GM12878 (cell line): ENCODE data around the gene FMN2.

Experiments used
- BCL11A ChIP-seq: IDR thresholded peaks from 2 replicates; pipeline ENCODE4 v1.6.1; 2011; ENCODE audit warnings: low read depth, low read length
- ETV6 ChIP-seq, 2 experiments: fragments of 450-650 bp in 1 of 2; IDR thresholded peaks in 1 of 2; conservative IDR thresholded peaks in 1 of 2; 2 replicates each; pipeline ENCODE4 v1.6.1; 2014; ENCODE audit warnings: antibody characterized with exemption in 1 of 2, borderline replicate concordance in 1 of 2, low read depth in 1 of 2, mild to moderate bottlenecking in 1 of 2, moderate library complexity in 1 of 2
- FOXM1 ChIP-seq: IDR thresholded peaks from 2 replicates; pipeline ENCODE4 v1.6.1; 2012; ENCODE audit warnings: low read depth, mild to moderate bottlenecking, inconsistent platforms, low read length, moderate library complexity
- MYC ChIP-seq: IDR thresholded peaks from 2 replicates; pipeline ENCODE4 v1.6.1; 2011; ENCODE audit warnings: mild to moderate bottlenecking, low read length, moderate library complexity, inconsistent platforms; ENCODE audit not compliant: insufficient read depth, insufficient replicate concordance, insufficient read length, severe bottlenecking
- NRF1 ChIP-seq: conservative IDR thresholded peaks from 2 replicates; pipeline ENCODE4 v1.6.1; 2011; ENCODE audit warnings: mild to moderate bottlenecking, low read depth, low read length, improper control_type of control experiment
- RBBP5 ChIP-seq: fragments of 200-600 bp; sonication (generic); conservative IDR thresholded peaks from 2 replicates; pipeline ENCODE4 v1.6.1; 2016
- ZNF622 ChIP-seq: fragments of 450-650 bp; IDR thresholded peaks from 2 replicates; pipeline ENCODE4 v1.6.1; 2017; ENCODE audit warnings: mild to moderate bottlenecking, inconsistent platforms
- TF ChIP-seq, protein P1 (sequence below): IDR thresholded peaks from 2 replicates; pipeline ENCODE4 v1.6.1; 2011; ENCODE audit warnings: low read depth, low read length, improper control_type of control experiment, borderline replicate concordance
- TF ChIP-seq, protein P2 (sequence below), 3 experiments: IDR thresholded peaks in 2 of 3; conservative IDR thresholded peaks in 1 of 3; 2 replicates each; pipeline ENCODE4 v1.5.1; 2011; ENCODE audit warnings: low read depth in 3 of 3, low read length in 3 of 3, mild to moderate bottlenecking in 3 of 3, control low read depth in 2 of 3, moderate library complexity in 2 of 3, inconsistent platforms in 1 of 3, mixed read lengths in 1 of 3; ENCODE audit not compliant: control insufficient read depth in 2 of 3, insufficient read depth in 1 of 3; ENCODE audit errors: extremely low read depth in 1 of 3
- TF ChIP-seq, protein P3 (sequence below): fragments of 450-650 bp; formaldehyde crosslinking; IDR thresholded peaks from 2 replicates; pipeline ENCODE4 v1.5.0; 2022; ENCODE audit warnings: mild to moderate bottlenecking, missing genetic modification characterization
- TF ChIP-seq, protein P4 (sequence below): fragments of 450-650 bp; IDR thresholded peaks from 2 replicates; pipeline ENCODE4 v1.6.1; 2017; ENCODE audit warnings: antibody characterized with exemption, mild to moderate bottlenecking, moderate library complexity

DNA sequence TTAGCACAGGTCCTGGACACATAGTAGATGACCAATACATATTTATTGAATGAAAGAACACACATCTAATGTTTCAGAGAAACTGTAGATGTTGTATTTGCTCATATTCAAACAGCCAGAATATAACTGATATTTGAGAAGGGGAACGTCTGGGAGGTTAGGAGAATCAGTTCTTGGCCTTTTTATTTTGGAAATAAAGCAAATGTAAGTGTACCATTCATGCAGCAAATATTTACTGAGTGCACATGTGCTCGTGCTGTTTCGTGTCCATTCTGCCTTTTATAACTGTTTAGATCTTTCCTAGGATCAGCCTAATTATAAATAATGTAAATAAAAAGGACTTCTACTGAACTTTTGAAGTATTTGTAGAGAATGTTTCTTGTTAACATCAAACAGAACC is 416.5 kb downstream of the FMN2 start:
- TF ChIP-seq, protein P1, sequence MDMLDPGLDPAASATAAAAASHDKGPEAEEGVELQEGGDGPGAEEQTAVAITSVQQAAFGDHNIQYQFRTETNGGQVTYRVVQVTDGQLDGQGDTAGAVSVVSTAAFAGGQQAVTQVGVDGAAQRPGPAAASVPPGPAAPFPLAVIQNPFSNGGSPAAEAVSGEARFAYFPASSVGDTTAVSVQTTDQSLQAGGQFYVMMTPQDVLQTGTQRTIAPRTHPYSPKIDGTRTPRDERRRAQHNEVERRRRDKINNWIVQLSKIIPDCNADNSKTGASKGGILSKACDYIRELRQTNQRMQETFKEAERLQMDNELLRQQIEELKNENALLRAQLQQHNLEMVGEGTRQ = no peak
- TF ChIP-seq ZNF622 = no peak
- TF ChIP-seq BCL11A = no peak
- TF ChIP-seq, protein P2, sequence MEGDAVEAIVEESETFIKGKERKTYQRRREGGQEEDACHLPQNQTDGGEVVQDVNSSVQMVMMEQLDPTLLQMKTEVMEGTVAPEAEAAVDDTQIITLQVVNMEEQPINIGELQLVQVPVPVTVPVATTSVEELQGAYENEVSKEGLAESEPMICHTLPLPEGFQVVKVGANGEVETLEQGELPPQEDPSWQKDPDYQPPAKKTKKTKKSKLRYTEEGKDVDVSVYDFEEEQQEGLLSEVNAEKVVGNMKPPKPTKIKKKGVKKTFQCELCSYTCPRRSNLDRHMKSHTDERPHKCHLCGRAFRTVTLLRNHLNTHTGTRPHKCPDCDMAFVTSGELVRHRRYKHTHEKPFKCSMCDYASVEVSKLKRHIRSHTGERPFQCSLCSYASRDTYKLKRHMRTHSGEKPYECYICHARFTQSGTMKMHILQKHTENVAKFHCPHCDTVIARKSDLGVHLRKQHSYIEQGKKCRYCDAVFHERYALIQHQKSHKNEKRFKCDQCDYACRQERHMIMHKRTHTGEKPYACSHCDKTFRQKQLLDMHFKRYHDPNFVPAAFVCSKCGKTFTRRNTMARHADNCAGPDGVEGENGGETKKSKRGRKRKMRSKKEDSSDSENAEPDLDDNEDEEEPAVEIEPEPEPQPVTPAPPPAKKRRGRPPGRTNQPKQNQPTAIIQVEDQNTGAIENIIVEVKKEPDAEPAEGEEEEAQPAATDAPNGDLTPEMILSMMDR (IDR thresholded peaks at IDR 0.05 in 2 of 3, conservative IDR thresholded peaks at IDR 0.05 in 1 of 3; ENCODE audit: control insufficient read depth in 2 of 3, extremely low read depth in 1 of 3, insufficient read depth in 1 of 3, low read depth in 3 of 3, low read length in 3 of 3) = no peak
- TF ChIP-seq FOXM1 = no peak
- TF ChIP-seq RBBP5 = no peak
- TF ChIP-seq NRF1 = no peak
- TF ChIP-seq, protein P3, sequence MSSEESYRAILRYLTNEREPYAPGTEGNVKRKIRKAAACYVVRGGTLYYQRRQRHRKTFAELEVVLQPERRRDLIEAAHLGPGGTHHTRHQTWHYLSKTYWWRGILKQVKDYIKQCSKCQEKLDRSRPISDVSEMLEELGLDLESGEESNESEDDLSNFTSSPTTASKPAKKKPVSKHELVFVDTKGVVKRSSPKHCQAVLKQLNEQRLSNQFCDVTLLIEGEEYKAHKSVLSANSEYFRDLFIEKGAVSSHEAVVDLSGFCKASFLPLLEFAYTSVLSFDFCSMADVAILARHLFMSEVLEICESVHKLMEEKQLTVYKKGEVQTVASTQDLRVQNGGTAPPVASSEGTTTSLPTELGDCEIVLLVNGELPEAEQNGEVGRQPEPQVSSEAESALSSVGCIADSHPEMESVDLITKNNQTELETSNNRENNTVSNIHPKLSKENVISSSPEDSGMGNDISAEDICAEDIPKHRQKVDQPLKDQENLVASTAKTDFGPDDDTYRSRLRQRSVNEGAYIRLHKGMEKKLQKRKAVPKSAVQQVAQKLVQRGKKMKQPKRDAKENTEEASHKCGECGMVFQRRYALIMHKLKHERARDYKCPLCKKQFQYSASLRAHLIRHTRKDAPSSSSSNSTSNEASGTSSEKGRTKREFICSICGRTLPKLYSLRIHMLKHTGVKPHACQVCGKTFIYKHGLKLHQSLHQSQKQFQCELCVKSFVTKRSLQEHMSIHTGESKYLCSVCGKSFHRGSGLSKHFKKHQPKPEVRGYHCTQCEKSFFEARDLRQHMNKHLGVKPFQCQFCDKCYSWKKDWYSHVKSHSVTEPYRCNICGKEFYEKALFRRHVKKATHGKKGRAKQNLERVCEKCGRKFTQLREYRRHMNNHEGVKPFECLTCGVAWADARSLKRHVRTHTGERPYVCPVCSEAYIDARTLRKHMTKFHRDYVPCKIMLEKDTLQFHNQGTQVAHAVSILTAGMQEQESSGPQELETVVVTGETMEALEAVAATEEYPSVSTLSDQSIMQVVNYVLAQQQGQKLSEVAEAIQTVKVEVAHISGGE (CRISPR knock-in tag) = no peak
- no peak for TF ChIP-seq ETV6 (conservative IDR thresholded peaks at IDR 0.05 in 1 of 2, IDR thresholded peaks at IDR 0.05 in 1 of 2; ENCODE audit: borderline replicate concordance in 1 of 2, low read depth in 1 of 2)
- TF ChIP-seq MYC = no peak
- TF ChIP-seq, protein P4, sequence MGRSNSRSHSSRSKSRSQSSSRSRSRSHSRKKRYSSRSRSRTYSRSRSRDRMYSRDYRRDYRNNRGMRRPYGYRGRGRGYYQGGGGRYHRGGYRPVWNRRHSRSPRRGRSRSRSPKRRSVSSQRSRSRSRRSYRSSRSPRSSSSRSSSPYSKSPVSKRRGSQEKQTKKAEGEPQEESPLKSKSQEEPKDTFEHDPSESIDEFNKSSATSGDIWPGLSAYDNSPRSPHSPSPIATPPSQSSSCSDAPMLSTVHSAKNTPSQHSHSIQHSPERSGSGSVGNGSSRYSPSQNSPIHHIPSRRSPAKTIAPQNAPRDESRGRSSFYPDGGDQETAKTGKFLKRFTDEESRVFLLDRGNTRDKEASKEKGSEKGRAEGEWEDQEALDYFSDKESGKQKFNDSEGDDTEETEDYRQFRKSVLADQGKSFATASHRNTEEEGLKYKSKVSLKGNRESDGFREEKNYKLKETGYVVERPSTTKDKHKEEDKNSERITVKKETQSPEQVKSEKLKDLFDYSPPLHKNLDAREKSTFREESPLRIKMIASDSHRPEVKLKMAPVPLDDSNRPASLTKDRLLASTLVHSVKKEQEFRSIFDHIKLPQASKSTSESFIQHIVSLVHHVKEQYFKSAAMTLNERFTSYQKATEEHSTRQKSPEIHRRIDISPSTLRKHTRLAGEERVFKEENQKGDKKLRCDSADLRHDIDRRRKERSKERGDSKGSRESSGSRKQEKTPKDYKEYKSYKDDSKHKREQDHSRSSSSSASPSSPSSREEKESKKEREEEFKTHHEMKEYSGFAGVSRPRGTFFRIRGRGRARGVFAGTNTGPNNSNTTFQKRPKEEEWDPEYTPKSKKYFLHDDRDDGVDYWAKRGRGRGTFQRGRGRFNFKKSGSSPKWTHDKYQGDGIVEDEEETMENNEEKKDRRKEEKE = no peak
